ENCODE results near the gene NFE2L2.

Gene NFE2L2

GRCh38 chr2:177279847-177280246 is 15.3 kb upstream of the NFE2L2 start:
- DNase-seq (ENCODE audit: extremely low read depth, low read depth): no peak
- no peak overlapping the region for H3K4me3 ChIP-seq (replicated peaks; ENCODE audit: low read depth, low read length)
- no peak for TF ChIP-seq CTCF (IDR thresholded peaks at IDR 0.05; ENCODE audit: low read depth, low read length, missing control alignments)

GRCh38 chr2:177275743-177276055 is 11.2 kb upstream of the NFE2L2 start:
- no peak for TF ChIP-seq CTCF (IDR thresholded peaks at IDR 0.05; ENCODE audit: low read depth, low read length, missing control alignments)
- no peak overlapping the region for H3K4me3 ChIP-seq (replicated peaks; ENCODE audit: low read depth, low read length)
- DNase-seq (ENCODE audit: extremely low read depth, low read depth): no peak

GRCh38 chr2:177275040-177275742 is 10.7 kb upstream of the NFE2L2 start:
- H3K4me3 ChIP-seq (replicated peaks; ENCODE audit: low read depth, low read length): no peak overlapping the region
- DNase-seq (ENCODE audit: extremely low read depth, low read depth): no peak
- no peak for TF ChIP-seq CTCF (IDR thresholded peaks at IDR 0.05; ENCODE audit: low read depth, low read length, missing control alignments)

GRCh38 chr2:177273408-177273807 is 8.9 kb upstream of the NFE2L2 start:
- no peak overlapping the region for H3K4me3 ChIP-seq (replicated peaks; ENCODE audit: low read depth, low read length)
- no peak for TF ChIP-seq CTCF (IDR thresholded peaks at IDR 0.05; ENCODE audit: low read depth, low read length, missing control alignments)
- DNase-seq (ENCODE audit: extremely low read depth, low read depth): no peak

GRCh38 chr2:177272765-177273164 is 8.2 kb upstream of the NFE2L2 start:
- DNase-seq (ENCODE audit: extremely low read depth, low read depth): no peak
- H3K4me3 ChIP-seq (replicated peaks; ENCODE audit: low read depth, low read length): no peak overlapping the region
- TF ChIP-seq CTCF (IDR thresholded peaks at IDR 0.05; ENCODE audit: low read depth, low read length, missing control alignments): no peak

- TF ChIP-seq CTCF (IDR thresholded peaks at IDR 0.05; ENCODE audit: low read depth, low read length, missing control alignments): no peak
- DNase-seq (ENCODE audit: extremely low read depth, low read depth): no peak
- H3K4me3 ChIP-seq (replicated peaks; ENCODE audit: low read depth, low read length): no peak overlapping the region
Measured at GRCh38 chr2:177271981-177272666, 7.6 kb upstream of the NFE2L2 start.
